Endodermal cell (in vitro differentiated cells): Measurements from ENCODE around the gene KCNJ10. TPM values are rescaled to one million over a fixed set of nuclear protein-coding genes. Genes with fewer than 3 reads are reported as not detected.
A peak's percentile ranks its signal among the peaks of the same experiment; 100 is the strongest.

Experiments used
- DNase-seq: peaks from one replicate; pipeline ENCODE4 v3.0.0-alpha.2; 2017
- H3K27ac ChIP-seq: 2 replicates; pipeline ENCODE4 v1.5.1; 2013; ENCODE audit warnings: mild to moderate bottlenecking, low read depth, low read length, moderate library complexity
- H3K27me3 ChIP-seq: 2 replicates; pipeline ENCODE4 v1.6.1; 2013; ENCODE audit warnings: mild to moderate bottlenecking, low read length, moderate library complexity; ENCODE audit not compliant: insufficient read depth, control insufficient read depth, poor library complexity, severe bottlenecking
- H3K36me3 ChIP-seq: 2 replicates; pipeline ENCODE4 v1.7.0; 2013; ENCODE audit warnings: mild to moderate bottlenecking, low read length, moderate library complexity; ENCODE audit not compliant: control insufficient read depth, insufficient read depth
- H3K4me1 ChIP-seq: one replicate; pipeline ENCODE4 v1.7.0; 2013; ENCODE audit warnings: low read length; ENCODE audit not compliant: control insufficient read depth, insufficient read depth
- H3K4me3 ChIP-seq: 2 replicates; pipeline ENCODE4 v1.5.1; 2013; ENCODE audit warnings: mild to moderate bottlenecking, low read length, moderate library complexity
- H3K9ac ChIP-seq: 2 replicates; pipeline ENCODE4 v1.6.1; 2013; ENCODE audit warnings: mild to moderate bottlenecking, low read length, moderate library complexity; ENCODE audit not compliant: poor library complexity, severe bottlenecking; ENCODE audit errors: extremely low read depth
- H3K9me3 ChIP-seq: 2 replicates; pipeline ENCODE4 v1.6.1; 2013; ENCODE audit warnings: mild to moderate bottlenecking, low read length, moderate library complexity; ENCODE audit not compliant: control insufficient read depth
- H3K27ac Mint-ChIP-seq: 2 replicates; pipeline ENCODE4 v1.8.0; 2020; ENCODE audit warnings: mixed read lengths
- H3K27me3 Mint-ChIP-seq: 2 replicates; pipeline ENCODE4 v1.8.0; 2021; ENCODE audit warnings: mild to moderate bottlenecking, mixed read lengths; ENCODE audit not compliant: insufficient read depth
- H3K36me3 Mint-ChIP-seq: 2 replicates; pipeline ENCODE4 v1.8.0; 2020; ENCODE audit warnings: low read depth, mixed read lengths
- H3K4me1 Mint-ChIP-seq: 2 replicates; pipeline ENCODE4 v1.8.0; 2020; ENCODE audit warnings: mixed read lengths
- H3K4me3 Mint-ChIP-seq: 2 replicates; pipeline ENCODE4 v1.8.0; 2020; ENCODE audit warnings: mild to moderate bottlenecking, moderate library complexity, mixed read lengths
- H3K9me3 Mint-ChIP-seq: 2 replicates; pipeline ENCODE4 v1.8.0; 2020; ENCODE audit warnings: mild to moderate bottlenecking, mixed read lengths
- WGBS, 2 experiments: methylation state at CpG; one replicate each; pipeline versions ENCODE4 v1.1.5 to v1.1.7; 2013; ENCODE audit warnings: missing lambda C conversion rate in 2 of 2, mixed read lengths in 1 of 2; ENCODE audit not compliant: insufficient coverage in 1 of 2, insufficient read length in 1 of 2; 5-methylcytosine and 5-hydroxymethylcytosine counted together
- total RNA-seq, 2 donors: library from RNA; stranded (reverse); fragmentation: NEBNext Ultra II Directional in 1 of 2; extraction: Animal tissue kit (Norgen Biotek cat#: 25700) in 1 of 2; gene quantifications; 2 replicates in 1 of 2; 3 replicates in 1 of 2; pipeline ENCODE4 v1.2.1, GENCODE V29; 2021
- TF ChIP-seq, protein P1 (sequence below): fragments of 200-600 bp; sonication (generic); conservative IDR thresholded peaks from 2 replicates; pipeline ENCODE4 v1.5.0; 2021; ENCODE audit warnings: antibody characterized with exemption, mild to moderate bottlenecking

KCNJ10 gene
- total RNA-seq, 2 donors from 2014 or later, result 0.26 TPM; not detected in 1

DNA sequence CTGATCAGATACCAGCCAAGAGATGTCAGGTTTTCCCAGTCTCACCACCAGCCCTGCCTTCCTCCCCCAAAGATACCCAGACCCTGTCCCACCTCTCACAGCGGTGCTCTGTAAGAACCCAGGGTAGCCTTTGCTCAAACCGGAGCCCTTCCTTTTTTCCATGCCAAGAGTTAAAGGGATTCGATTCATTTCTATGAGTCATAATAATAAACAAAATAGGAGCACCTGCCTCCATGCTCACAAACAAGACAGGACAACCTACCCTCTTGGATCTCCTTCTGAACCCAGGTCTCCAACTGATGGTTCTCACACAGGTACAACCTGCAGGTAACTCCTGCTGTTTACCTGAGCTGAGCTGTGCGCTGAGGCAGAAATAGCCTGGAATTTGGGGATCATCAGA lies 39.7 kb upstream of the KCNJ10 start:
- Histone ChIP-seq H3K4me1 (peaks cover 20% of the 10 kb centered on the region), H3K27ac (peak overlapping the region; percentile 57), H3K4me3 (no peak overlapping the region), H3K27me3 (no peaks in the 10 kb centered on the region), H3K9ac (no peak overlapping the region), H3K36me3 (no peaks in the 10 kb centered on the region), H3K9me3 (no peaks in the 10 kb centered on the region)
- no peaks in the 10 kb centered on the region for H3K9me3 Mint-ChIP-seq
- no peaks in the 10 kb centered on the region for H3K36me3 Mint-ChIP-seq
- H3K27ac Mint-ChIP-seq, result peak overlapping the region; percentile 31
- WGBS, 2 experiments, result 67 to 75% methylated on average over 1 to 4 of the region's 4 CpGs
- H3K4me1 Mint-ChIP-seq, result peaks cover 40% of the 10 kb centered on the region
- TF ChIP-seq, protein P1, sequence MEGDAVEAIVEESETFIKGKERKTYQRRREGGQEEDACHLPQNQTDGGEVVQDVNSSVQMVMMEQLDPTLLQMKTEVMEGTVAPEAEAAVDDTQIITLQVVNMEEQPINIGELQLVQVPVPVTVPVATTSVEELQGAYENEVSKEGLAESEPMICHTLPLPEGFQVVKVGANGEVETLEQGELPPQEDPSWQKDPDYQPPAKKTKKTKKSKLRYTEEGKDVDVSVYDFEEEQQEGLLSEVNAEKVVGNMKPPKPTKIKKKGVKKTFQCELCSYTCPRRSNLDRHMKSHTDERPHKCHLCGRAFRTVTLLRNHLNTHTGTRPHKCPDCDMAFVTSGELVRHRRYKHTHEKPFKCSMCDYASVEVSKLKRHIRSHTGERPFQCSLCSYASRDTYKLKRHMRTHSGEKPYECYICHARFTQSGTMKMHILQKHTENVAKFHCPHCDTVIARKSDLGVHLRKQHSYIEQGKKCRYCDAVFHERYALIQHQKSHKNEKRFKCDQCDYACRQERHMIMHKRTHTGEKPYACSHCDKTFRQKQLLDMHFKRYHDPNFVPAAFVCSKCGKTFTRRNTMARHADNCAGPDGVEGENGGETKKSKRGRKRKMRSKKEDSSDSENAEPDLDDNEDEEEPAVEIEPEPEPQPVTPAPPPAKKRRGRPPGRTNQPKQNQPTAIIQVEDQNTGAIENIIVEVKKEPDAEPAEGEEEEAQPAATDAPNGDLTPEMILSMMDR, result no peak
- no peaks in the 10 kb centered on the region for H3K27me3 Mint-ChIP-seq
- H3K4me3 Mint-ChIP-seq, result no peak overlapping the region
- DNase-seq, result no peak

DNA sequence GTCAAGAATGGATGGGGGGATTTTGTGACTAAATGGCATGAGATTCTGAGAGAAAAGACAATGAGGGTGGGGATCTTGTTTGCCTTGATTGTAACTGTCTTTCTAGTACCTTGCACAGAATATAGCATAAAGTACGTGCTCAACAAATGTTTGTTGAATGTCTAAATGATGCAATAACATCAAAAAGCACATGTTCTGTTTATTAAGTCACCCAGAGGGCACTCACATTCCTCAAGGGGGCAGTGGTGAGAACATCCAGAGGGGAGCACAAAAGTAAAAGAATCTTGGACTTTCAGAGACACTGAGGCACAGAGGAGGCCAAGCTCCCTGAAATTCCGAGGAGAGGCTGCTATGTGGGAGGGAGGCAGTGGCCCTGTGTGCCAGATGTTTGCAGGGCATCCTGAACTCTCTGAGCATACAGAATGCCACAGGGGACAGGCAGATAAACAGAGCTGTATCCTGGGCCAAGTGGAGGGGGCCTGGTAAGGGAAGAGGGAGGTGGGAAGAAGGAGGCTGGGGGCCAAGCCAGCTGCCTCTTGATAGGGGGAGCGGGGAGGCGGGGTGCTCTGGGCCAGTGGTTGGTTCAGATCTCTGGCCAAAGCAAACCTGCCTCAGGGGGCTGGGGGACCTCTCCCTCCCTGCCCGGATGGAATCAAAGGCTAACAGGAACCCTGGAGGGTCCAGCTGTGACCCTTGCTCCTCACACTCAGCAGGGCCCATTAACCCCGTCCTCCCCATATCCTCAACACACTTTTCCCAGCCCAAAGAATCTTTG lies 39.1 kb upstream of the KCNJ10 start:
- Mint-ChIP-seq H3K36me3 (no peaks in the 10 kb centered on the region), H3K4me1 (peaks cover 36% of the 10 kb centered on the region), H3K4me3 (no peak overlapping the region), H3K27me3 (no peaks in the 10 kb centered on the region), H3K9me3 (no peaks in the 10 kb centered on the region), H3K27ac (peak overlapping the region; percentile 75)
- TF ChIP-seq, protein P1, result peak; percentile 80
- 44 to 51% methylated on average over 4 to 6 of the region's 6 CpGs for WGBS, 2 experiments
- no peaks in the 10 kb centered on the region for H3K27me3 ChIP-seq
- H3K4me1 ChIP-seq, result peaks cover 16% of the 10 kb centered on the region
- no peak overlapping the region for H3K4me3 ChIP-seq
- no peak overlapping the region for H3K9ac ChIP-seq
- peak; percentile 79 for DNase-seq
- H3K36me3 ChIP-seq, result no peaks in the 10 kb centered on the region
- H3K27ac ChIP-seq, result peak overlapping the region; percentile 57
- H3K9me3 ChIP-seq, result no peaks in the 10 kb centered on the region

DNA sequence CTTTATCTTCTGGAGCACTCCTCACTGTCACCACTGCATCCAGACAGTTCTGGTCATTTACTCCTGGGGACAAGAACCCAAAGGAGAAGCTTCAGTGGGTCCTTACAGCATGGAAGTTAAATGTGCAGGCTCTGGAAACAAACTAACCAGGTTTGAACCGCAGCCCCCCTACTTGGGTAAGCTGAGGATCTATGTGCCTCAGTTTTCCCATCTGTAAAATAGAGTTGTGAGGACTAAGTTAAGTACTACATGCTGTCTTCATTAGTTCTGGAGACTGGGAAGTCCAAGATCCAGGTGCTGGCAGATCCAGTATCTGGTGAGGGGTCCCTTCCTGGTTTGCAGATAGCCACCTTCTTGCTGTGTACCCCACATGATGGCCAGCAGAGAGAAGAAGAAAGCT lies 37.6 kb upstream of the KCNJ10 start:
- Mint-ChIP-seq H3K9me3 (no peaks in the 10 kb centered on the region), H3K36me3 (no peaks in the 10 kb centered on the region), H3K4me3 (no peak overlapping the region), H3K27me3 (no peaks in the 10 kb centered on the region), H3K27ac (no peak overlapping the region), H3K4me1 (peaks cover 24% of the 10 kb centered on the region)
- WGBS, 2 experiments, result 90 to 93% methylated on average over 1 of the region's 1 CpG
- H3K27ac ChIP-seq, result no peak overlapping the region
- no peak overlapping the region for H3K9ac ChIP-seq
- no peaks in the 10 kb centered on the region for H3K27me3 ChIP-seq
- H3K36me3 ChIP-seq, result no peaks in the 10 kb centered on the region
- H3K4me3 ChIP-seq, result no peak overlapping the region
- DNase-seq, result no peak
- TF ChIP-seq, protein P1, result no peak
- no peaks in the 10 kb centered on the region for H3K9me3 ChIP-seq
- H3K4me1 ChIP-seq, result peaks cover 8% of the 10 kb centered on the region
